Upper lobe of left lung (tissue), 4 donors: ENCODE measurements around the gene MPRIP.

Experiments
- CTCF ChIP-seq, 6 experiments: fragments of 450-650 bp in 4 of 6; fragments of 200-600 bp in 2 of 6; sonication (generic) in 2 of 6; IDR thresholded peaks; one replicate each; pipeline ENCODE4 v1.5.1; 2016 to 2019; ENCODE audit warnings: antibody characterized with exemption in 6 of 6
- EP300 ChIP-seq, 4 donors: sonication (generic); formaldehyde crosslinking; IDR thresholded peaks; one replicate each; pipeline ENCODE4 v1.5.1; 2017; ENCODE audit warnings: antibody characterized with exemption in 4 of 4, control low read depth in 2 of 4

- TF ChIP-seq EP300 (IDR thresholded peaks at IDR 0.05), result no peak
- no peak for TF ChIP-seq CTCF (IDR thresholded peaks at IDR 0.05)
Measured at GRCh38 chr17:17086585-17086984, 44.3 kb downstream of the MPRIP start.
